GOT3 (cell line): ENCODE measurements around the gene LIX1L.
"Not testable (repeated sequence)": the region's sequence is repeated elsewhere in the genome, so short reads cannot be mapped to it uniquely, and the experiment has no call there.

Experiments used
- DNase-seq: peaks from one replicate; lab custom pipeline; 2025; ENCODE audit warnings: mixed read lengths; lab: John Stamatoyannopoulos, UW

Gene LIX1L

DNA sequence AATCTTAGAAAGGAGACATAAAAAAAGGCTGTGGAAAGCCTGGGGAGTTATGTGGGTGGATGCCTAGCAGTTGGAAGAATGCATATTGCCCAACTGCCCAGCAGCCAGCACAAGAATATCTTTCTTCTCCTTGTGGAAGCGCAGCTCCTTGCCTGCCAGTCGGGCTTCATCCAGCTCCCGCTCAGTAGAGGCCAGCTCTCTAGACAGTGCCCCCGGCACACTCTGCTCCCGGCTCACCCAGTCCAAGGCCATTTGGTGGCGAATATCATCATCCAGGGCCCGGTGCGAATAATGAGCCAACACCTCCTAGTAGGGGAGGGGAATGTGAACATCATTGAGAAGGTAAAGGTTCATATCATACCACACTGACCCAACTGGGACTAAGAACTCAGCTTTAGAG, 21.6 kb downstream of the LIX1L start:
- no peak for DNase-seq

DNA sequence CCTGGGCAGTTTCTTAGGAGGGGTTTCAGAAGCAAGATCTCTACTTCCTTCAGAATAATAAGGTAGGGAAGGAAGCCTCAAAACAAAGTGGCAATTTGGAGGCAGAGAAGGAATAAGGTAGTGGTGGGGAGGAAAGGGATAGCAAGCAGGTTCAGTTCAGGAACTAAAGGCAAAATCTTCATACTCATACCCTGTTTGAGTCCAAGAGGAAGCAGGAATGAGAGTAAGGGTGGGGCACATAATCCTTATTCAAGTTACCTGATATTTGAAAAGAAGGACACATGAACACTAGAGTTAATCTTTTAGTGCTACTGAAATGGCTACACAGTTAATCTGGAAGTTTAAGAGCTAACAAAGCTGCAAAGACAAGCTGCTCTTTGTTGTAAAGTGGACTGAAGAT, 22.1 kb downstream of the LIX1L start:
- DNase-seq, result no peak

DNA sequence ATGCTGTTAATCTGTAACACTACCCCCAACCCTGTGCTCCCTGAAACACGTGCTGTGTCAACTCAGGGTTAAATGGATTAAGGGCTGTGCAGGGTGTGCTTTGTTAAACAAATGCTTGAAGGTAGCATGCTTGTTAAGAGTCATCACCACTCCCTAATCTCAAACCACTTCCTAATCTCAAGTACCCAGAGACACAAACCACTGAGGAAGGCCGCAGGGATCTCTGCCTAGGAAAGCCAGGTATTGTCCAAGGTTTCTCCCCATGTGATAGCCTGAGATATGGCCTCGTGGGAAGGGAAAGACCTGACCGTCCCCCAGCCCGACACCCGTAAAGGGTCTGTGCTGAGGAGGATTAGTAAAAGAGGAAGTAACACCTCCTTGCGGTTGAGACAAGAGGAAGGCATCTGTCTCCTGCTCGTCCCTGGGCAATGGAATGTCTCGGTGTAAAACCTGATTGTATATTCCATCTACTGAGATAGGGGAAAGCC, 25.3 kb downstream of the LIX1L start:
- DNase-seq, result not testable (repeated sequence)

- DNase-seq, result no peak
Observed at GRCh38 chr1:145927916-145928643, 29.7 kb downstream of the LIX1L start.

GRCh38 chr1:145927063-145927886, 30.5 kb downstream of the LIX1L start, which contains the start of gene RBM8A:
Gene RBM8A (minus strand): TSS chr1:145927484. CDS start chr1:145927426, 58 bp downstream.
- peak; percentile 90 for DNase-seq

GRCh38 chr1:145926686-145927062, 31.1 kb downstream of the LIX1L start:
- DNase-seq, result no peak

DNA sequence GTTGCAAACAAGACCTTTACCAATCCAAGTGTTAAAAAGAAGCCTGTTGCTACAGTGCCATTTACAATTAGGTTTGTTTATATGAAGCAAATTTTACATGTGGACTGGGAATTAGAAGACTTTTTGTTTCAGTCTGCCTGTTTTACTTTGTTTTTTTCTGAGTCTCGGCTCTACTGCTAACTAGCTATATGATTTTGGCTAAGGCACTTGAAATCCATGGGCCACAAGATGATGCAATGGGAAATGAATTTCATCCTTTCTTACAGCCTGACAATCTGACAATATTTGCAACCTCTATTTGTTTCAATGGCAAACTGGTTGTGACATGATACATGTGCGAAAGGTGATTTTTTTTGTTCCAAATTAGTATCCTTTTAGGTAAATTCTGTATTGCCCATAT, 35.6 kb downstream of the LIX1L start:
- DNase-seq, result no peak

DNA sequence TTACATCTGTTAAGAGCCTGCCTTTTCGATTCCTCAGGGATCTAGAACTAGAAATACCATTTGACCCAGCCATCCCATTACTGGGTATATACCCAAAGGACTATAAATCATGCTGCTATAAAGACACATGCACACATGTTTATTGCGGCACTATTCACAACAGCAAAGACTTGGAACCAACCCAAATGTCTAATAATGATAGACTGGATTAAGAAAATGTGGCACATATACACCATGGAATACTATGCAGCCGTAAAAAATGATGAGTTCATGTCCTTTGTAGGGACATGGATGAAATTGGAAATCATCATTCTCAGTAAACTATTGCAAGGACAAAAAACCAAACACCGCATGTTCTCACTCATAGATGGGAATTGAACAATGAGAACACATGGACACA, 37.5 kb downstream of the LIX1L start:
- not testable (repeated sequence) for DNase-seq

DNA sequence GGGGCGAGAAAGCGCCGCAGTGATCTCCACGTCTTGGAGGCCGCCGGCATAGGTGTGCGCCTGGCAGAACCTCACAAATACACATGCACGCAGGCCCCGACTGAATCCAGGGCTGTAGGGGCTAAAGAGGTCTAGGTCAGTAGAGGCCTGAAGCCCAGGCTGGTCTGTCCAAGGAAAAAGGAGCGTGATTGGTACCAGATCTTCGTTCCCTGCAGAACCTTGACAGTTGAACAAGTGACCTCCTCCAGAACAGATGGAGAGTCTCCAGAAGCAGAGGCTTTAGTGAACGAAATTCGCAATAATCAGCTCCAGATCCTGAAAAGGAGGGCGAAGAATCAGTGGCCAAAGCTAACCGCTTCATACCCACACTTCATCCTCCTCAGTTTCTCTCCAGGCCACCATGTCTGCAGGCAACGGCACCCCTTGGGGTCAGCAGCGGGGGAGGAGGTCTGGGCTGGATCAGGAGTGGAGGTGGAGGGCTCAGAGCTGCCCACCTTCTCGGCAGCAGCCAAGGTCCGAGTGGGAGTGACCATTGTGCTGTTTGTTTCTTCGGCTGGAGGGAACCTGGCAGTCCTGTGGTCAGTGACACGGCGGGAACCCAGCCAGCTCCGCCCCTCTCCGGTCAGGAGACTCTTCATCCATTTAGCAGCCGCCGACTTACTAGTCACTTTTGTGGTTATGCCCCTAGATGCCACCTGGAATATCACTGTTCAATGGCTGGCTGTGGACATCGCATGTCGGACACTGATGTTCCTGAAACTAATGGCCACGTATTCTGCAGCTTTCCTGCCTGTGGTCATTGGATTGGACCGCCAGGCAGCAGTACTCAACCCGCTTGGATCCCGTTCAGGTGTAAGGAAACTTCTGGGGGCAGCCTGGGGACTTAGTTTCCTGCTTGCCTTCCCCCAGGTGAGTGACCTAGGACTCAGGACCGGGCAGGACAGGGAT, 38.6 kb downstream of the LIX1L start:
- DNase-seq, result peak; percentile 16

GRCh38 chr1:145918144-145918991, 39.4 kb downstream of the LIX1L start, which contains the start of gene PEX11B:
Gene PEX11B (minus strand): TSS chr1:145918717. CDS start chr1:145918688, 29 bp downstream.
- DNase-seq, result peak; percentile 74

DNA sequence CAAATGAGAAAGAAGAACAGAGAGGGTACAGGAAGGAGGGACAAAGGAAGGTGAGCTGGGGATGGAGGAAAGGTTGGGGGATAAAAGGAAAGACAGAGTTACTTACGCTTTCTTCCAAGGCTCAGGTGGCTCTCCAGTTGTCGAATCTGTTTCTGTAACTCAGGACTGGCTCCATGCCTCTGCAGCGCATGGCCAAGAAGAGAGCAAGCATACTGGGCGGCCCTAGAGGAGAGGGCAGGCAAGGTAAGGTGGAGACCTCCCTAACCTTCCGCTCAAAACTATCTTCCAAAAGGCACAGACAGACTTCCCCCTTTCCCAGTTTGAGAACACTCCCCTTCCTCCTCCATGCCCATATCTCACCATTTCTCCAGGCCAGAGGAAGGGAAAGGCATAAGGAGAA, 40.2 kb downstream of the LIX1L start:
- no peak for DNase-seq

- DNase-seq, result no peak
Observed at GRCh38 chr1:145916745-145917144, 41.1 kb downstream of the LIX1L start.

GRCh38 chr1:145912128-145912641, 45.6 kb downstream of the LIX1L start:
- DNase-seq, result no peak

DNA sequence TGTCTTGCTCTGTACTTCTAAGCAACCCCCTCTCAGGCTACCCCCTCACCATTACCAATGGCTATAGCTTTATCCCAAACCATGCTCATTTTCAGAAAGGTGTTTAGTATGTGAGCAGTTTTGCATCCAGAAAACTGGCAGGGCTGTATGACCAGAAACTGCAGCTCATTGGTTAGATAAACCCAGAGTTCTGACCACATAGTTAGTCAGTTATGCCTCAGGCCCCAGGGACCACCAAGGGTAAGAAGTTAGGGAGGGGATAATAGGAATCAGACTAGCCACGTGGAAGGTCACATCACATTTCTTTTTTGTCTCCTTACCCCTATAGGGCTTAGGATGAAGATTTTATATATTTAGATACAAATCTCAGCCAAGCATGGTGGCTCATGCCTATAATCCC, 49.2 kb downstream of the LIX1L start:
- peak; percentile 36 for DNase-seq

- DNase-seq, result no peak
Observed at GRCh38 chr1:145906954-145907753, 50.7 kb downstream of the LIX1L start.

DNA sequence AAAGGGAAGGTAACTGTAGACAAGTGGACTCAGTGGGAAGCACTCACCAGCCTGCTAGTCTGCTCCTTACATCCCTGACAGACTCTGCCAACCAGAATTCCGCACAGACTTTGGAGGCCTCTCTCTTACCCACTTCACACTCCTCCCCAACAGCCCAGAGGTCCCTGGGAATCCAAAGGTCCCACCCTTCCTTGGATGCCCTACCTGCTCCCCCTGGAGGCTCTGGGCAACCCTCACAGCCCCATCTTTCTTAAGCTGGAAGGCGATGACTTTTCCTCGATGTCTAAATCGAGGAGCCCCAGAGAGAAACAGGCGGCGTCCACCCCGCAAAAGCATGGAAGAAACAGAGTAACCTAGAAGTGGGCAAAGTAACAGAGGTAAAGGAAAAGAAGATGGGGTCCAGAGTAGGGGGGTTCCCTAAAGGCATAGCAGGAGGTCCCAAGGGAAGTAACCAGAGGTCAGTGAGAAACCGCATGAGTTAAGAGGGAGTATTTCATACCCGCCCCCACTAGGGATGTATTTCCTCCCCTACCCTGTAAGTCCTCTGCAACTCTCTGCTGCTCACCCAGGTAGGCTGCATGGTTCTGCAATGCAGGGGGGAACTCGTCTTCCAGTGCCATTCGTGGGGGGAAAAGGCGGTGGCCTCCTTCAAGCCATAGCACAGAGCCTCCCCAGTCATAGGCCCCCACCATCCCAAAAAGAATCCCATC, 56.4 kb downstream of the LIX1L start:
- DNase-seq, result no peak

- no peak for DNase-seq
Observed at GRCh38 chr1:145898756-145899155, 59.1 kb downstream of the LIX1L start.

DNA sequence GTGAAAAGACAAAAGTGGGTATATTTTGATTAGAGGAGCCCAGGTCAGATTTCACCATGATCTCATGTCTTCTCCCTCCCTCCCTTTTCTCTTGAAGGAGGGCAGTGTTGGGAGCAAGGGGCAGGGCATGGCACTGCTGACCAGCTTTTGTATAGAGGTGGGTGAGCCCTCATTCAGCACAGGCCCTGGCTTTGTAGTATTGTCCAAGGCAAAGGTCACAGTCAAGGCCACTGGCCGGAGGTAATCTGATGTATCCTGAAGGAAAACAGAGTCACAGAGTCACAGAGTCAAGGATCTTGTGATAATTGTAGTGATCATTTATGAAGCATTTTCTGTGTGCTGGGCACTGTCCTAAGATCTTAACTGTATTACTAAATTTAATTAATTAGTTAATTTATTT, 59.8 kb downstream of the LIX1L start:
- DNase-seq, result no peak

- DNase-seq, result no peak
Observed at GRCh38 chr1:145895471-145895870, 62.3 kb downstream of the LIX1L start.
